Retinal pigment epithelial cell (primary cell): ENCODE data around the gene NSDHL.

Experiments
- DNase-seq: peaks from one replicate; pipeline ENCODE4 v3.0.0-alpha.2; 2010; ENCODE audit warnings: low read depth
- H3K4me3 ChIP-seq: 2 replicates; pipeline ENCODE4 v1.5.1; 2011; ENCODE audit warnings: mild to moderate bottlenecking, low read length, control low read depth, moderate library complexity
- TF ChIP-seq, protein P1 (sequence below): conservative IDR thresholded peaks from 2 replicates; pipeline ENCODE4 v1.5.1; 2011; ENCODE audit warnings: low read depth, low read length, control low read depth, inconsistent platforms

The NSDHL gene

DNA sequence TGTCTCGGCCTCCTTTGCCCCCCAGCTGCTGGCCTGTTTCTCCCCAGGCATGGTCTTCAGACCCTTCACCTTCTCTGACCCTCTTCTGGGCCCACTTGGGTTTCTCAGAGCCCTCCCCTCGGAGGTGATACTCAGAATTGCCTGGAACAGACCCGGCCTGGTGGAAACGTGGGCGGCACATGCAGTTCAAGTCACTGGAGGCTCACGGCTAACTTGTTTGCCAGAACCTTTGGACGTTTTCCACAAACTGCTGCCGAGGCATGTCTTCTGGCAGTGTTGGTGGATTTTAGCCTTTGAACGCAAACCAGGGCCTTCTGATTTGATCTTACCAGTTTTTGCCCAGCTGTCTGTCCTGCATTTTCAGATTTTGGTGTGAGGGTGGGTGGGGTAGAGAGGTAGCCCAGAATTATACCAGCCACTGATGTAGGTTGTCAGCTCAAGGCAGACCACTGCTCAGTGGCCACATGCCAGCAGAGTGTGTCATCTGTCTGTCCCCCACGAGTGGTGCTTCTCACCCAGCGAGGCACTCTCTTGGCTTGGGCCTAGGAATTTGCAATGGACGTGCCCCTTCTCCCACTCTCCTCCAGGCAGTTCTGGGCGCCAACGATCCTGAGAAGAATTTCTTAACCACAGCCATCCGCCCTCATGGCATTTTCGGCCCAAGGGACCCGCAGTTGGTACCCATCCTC lies 34.5 kb downstream of the NSDHL start:
- H3K4me3 ChIP-seq = no peak overlapping the region
- DNase-seq = no peak
- TF ChIP-seq, protein P1, sequence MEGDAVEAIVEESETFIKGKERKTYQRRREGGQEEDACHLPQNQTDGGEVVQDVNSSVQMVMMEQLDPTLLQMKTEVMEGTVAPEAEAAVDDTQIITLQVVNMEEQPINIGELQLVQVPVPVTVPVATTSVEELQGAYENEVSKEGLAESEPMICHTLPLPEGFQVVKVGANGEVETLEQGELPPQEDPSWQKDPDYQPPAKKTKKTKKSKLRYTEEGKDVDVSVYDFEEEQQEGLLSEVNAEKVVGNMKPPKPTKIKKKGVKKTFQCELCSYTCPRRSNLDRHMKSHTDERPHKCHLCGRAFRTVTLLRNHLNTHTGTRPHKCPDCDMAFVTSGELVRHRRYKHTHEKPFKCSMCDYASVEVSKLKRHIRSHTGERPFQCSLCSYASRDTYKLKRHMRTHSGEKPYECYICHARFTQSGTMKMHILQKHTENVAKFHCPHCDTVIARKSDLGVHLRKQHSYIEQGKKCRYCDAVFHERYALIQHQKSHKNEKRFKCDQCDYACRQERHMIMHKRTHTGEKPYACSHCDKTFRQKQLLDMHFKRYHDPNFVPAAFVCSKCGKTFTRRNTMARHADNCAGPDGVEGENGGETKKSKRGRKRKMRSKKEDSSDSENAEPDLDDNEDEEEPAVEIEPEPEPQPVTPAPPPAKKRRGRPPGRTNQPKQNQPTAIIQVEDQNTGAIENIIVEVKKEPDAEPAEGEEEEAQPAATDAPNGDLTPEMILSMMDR = no peak

GRCh38 chrX:152866386-152866785 lies 35.5 kb downstream of the NSDHL start:
- TF ChIP-seq, protein P1 = no peak
- no peak for DNase-seq
- no peak overlapping the region for H3K4me3 ChIP-seq

DNA sequence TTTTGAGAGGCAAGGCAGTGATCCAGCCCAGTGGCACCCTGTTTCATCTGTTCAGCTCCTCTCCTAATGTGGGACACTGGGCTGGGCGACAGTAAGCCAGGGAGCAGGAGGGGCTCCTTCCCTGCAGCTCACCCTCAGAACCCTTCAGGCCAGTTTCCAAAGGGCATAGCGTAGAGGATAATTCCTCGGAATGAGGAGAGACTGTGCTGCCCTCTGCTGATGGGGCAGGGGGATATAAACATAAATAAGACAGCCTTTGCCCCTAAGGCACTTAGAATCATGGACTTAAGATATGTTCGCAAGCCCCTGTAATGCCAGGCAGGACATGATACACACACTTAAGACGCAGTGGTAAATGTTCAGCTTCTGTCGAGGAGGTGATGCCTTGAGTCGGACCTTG lies 39.1 kb downstream of the NSDHL start:
- TF ChIP-seq, protein P1 = no peak
- no peak for DNase-seq
- H3K4me3 ChIP-seq = no peak overlapping the region

GRCh38 chrX:152871260-152871659 lies 40.4 kb downstream of the NSDHL start:
- no peak overlapping the region for H3K4me3 ChIP-seq
- TF ChIP-seq, protein P1 = no peak
- DNase-seq = no peak

GRCh38 chrX:152872522-152872921 lies 41.7 kb downstream of the NSDHL start:
- TF ChIP-seq, protein P1 = no peak
- no peak overlapping the region for H3K4me3 ChIP-seq
- no peak for DNase-seq

GRCh38 chrX:152873361-152873760 lies 42.5 kb downstream of the NSDHL start:
- H3K4me3 ChIP-seq = no peak overlapping the region
- TF ChIP-seq, protein P1 = no peak
- no peak for DNase-seq
